GM20431 (cell line): ENCODE measurements around the gene ECD.
"Not testable (repeated sequence)": the region's sequence is repeated elsewhere in the genome, so short reads cannot be mapped to it uniquely, and the experiment has no call there.

Experiments
- in situ Hi-C: fragments of 300-500 bp; cut with MseI, MboI; formaldehyde crosslinking; loops from one replicate; pipeline ENCODE4 v1.15.0; 2020; ENCODE audit warnings: low sequenced_read_pairs; ENCODE audit not compliant: unreplicated experiment

The ECD gene

DNA sequence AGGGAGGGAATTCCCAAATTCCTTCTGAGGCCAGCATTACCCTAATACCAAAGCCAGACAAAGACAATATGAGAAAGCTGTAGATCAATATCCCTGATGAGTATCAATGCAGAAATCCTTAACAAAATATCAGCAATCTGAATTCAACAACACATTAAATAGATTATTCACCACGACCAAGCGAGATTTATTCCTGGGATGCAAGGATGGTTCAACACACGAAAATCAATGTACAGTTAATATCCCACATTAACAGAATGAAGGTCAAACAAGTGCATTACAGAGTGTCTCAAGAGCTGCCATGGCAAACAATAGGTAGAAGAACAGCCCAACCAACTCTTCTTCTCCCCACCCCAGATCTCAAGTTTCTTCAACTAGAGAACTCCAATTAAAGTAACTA, 6.1 kb downstream of the ECD start:
- in situ Hi-C loops: no loop called here

DNA sequence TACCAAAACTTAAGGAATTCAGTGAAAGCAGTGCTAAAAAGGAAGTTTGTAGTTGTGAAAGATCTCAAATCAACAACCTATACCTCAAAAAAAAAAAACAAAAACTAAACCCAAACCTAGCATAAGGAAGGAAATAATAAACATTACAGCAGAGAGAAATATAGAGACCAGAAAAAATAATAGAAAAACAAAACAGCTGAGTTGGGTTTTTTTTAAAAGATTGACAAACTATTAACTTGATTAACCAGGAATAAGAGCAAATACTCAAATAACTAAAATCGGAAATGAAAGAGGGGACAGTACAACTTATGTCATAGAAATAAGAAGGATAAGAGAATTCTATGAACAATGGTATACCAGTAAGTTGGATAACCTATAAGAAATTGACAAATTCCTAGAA, 6.7 kb downstream of the ECD start:
- in situ Hi-C loops: no loop called here

DNA sequence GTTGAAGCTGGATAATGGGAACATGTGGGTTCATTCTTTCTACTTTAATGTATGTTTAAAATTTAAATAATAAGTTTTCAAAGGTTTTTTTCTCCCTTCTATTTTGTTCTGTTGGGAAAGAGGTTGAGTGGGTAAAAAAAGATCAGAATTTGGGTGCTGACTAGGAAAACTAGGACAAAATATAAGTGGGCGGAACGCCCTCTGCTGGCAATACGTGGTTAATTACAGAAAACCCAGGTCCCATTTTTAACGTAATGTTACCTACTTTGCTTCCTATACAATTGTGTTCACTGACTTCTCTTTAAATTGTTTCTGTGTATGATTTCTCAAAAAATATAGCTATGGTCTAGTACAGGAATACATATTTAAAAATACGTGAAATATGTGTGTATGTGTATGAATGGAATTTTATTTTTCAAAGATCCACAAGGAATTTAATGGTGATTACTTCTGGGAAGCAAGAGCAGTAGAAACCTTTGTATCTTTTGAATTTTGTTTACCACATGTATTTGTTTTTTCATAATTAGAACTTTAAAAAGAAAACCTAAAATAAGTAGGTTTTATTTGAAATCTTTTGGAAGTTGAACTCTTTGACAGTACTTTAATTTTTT, 8.7 kb downstream of the ECD start:
- in situ Hi-C loops: no loop called here

DNA sequence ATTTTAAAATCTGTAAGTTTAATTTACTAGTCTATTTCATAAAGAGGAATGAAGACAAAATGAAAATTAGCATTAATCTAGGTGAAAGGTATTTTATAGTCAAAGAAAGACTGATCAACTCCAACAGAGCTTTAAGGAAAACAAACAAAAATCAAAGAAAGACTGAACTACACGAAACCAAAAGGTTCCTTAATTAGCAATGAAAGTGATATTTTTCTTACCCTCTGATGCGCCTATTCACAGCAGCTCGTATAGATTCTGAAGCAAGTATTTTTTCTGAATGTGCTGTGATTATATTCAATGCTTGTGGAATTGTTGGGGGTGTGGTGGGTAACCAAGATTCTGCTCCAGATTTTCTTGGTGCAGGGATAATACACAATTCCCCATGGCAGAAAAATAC, 11.8 kb downstream of the ECD start:
- in situ Hi-C loops: no loop called here

DNA sequence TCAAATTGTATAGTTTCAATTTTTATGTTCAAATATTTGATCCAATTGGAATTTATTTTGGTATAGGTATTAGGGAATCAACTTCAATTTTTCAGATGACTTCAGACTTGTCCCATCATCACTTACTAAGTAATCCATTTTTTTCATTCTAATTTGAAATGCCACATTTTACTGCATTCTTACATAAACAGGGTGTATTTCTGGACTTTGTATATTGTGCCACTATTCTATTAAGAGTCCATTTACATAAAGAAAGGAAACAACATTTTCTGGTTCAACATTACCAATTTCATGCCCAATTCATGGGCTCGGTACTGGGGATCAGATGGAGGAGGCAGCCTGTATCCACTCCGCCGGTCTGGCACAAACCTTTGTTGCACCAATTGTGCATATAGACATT, 15.8 kb downstream of the ECD start:
- in situ Hi-C loops: no loop called here

DNA sequence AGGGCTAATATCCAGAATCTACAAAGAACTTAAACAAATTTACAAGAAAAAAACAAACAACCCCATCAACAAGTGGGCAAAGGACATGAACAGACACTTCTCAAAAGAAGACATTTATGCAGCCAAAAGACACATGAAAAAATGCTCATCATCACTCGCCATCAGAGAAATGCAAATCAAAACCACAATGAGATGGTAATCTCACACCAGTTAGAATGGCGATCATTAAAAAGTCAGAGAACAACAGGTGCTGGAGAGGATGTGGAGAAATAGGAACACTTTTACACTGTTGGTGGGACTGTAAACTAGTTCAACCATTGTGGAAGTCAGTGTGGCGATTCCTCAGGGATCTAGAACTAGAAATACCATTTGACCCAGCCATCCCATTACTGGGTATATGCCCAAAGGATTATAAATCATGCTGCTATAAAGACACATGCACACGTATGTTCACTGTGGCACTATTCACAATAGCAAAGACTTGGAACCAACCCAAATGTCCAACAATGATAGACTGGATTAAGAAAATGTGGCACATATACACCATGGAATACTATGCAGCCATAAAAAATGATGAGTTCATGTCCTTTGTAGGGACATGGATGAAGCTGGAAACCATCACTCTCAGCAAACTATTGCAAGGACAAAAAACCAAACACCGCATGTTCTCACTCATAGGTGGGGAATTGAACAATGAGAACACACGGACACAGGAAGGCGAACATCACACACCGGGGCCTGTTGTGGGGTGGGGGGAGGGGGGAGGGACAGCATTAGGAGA, 17.0 kb downstream of the ECD start:
- in situ Hi-C loops: not testable (repeated sequence)

DNA sequence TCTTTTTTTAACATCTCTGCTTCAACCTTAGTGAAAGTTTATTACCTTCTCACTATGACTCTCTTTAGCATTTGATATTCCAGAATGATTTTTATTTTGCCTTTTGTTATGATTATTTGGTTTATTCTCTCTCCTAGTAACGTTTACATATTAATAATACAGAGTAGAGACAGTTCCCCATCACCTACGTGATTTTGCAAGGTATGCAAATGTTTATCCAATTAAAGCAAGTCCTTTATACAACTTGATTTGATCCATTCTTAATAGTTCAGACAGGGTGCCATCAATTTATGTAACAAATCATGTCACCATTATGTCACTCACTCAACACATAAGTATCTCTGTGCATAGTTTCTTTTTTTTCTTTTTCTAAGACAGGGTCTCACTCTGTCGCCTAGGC, 26.2 kb downstream of the ECD start:
- in situ Hi-C loops: no loop called here

DNA sequence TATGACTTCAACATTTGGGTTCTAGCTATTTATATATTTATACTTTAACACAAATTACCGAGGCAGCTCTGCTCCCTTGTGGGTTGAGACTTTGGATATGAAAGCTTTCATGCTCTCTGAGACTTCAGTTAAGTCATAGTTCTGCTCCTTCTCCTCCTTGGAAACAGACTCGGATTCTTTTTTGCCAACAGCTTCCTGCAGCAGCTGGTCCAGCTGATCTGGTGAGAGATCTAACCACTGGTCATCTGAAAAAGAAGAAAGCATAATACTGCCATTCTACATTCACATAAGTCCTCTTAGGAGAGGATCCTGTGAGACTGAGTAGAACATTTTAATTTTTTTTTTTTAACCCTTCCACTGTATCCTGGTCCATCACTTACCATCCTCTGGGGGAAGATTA, 28.6 kb downstream of the ECD start:
- in situ Hi-C loops: no loop called here

DNA sequence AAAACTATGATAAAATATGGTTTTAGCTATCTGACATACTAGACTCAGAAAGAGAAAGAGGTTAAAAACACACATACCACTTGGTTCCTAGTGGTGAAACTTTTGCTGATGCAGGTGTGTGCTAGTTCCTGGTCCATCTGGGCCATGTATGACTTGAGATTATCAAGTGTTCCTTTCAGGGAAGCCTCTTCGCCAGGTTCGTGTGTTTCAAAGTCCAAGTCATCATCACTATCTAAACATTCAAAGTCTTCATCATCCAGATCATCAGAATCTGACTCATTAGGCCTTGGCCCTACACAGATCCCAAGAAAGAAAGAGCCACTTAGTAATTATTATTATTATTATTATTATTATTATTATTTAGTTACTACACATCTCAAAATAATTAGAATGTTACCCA, 31.2 kb downstream of the ECD start:
- in situ Hi-C loops: no loop called here

DNA sequence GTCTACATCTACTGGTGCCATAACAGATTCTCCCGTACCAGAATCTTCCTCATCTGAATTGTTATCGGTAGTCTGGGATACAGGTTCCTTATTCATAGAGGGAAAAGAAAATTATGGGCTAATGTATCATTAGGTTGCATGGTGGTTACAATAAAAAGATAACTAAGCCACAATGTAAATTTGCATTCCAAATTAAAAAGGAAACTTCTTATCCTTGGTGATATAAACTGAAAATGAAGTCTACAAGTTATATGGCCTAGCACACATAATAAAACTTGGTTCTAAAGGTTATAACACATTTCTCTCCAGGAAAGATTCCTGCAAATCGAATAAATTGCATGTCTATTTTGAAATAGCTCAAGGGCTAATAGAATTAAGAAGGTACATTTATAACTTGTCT, 33.1 kb downstream of the ECD start:
- in situ Hi-C loops: no loop called here

DNA sequence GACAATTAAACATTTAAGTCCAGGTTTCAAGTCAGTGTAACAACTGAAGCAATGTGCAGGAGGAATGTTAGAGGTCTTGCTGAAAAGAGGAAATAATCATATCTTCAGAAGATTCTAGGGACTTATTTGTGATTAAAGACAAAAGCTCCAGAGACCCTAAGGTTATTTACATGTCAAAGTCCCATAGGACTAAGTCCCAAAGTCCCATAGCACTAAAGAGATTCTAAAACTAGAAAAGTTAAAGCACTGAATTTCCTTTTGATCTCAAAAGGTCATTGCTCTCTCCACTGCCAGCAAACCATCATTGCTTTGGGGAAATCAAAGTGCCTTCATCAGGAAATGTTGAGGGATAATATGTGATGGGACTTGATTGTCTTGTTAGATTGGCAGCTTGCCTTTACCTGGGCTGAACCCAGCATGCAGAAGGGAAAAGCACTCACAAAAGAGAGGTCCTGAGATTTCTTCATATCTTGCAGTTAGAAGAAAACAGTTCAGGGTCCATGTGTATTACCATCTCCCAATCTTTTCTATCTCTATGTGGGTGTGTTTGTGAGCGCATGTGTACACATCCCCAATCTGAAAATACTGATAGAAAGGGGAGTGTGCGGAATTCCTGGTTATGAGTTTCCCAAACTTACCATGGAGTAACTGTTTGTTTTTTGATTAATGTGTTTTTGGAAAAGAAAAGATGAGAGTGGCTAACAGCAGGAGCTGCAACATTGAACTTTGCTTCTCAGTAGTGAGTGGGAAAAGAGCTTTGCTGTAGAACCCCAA, 35.7 kb downstream of the ECD start:
- in situ Hi-C loops: no loop called here

DNA sequence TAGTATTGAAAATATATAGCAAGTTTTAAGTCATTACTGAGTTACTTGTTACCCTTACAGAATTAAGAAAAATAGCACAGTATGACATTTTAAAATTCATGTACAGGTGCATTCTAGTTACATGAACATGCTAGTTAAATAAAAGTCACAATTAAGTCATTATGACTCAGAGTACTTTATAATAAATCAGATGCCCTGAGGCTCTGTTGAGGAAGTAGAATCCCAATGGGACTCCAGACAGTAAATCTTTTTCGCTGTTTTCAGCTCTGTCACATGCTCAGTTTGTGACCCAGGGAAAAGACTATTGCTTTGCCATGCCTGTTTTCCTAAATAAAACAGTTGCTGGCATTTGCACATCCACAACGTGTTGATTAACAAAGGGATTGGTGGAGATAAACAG, 36.5 kb downstream of the ECD start:
- in situ Hi-C loops: no loop called here

DNA sequence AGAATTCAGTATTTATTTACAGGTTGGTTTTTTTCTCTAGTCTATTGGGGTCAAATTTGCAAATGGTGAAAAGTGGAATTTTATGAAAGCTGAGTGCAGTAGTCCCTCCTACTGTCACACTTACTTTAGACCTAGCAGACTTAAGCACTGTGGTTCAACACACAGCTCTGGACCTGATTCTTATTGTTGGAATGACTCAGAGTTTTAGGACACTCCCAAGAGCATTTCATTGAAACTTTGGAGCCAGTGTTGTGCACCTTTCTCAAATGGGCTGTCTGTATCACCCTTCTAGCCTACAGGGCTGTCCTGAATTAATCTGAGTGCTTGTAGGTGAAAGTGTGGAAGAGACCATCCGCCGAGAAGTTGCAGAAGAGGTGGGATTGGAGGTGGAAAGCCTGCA, 41.5 kb downstream of the ECD start:
- in situ Hi-C loops: no loop called here

DNA sequence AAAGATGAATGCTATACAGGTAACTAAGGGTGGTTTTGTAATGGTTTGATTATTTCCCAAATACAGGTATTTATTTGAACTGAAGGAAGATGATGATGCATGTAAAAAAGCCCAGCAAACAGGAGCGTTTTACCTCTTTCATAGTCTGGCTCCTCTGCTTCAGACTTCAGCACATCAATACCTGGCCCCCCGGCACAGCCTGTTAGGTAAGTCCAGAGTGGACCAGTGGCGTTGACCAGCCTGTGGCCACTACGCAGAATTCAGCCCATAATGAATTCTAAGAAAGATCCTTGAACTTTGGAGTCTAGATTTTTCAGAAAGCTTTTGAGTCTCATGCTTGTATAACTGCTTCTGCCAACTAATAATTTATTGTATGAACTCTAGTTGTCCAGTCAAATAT, 47.9 kb downstream of the ECD start:
- in situ Hi-C loops: no loop called here

DNA sequence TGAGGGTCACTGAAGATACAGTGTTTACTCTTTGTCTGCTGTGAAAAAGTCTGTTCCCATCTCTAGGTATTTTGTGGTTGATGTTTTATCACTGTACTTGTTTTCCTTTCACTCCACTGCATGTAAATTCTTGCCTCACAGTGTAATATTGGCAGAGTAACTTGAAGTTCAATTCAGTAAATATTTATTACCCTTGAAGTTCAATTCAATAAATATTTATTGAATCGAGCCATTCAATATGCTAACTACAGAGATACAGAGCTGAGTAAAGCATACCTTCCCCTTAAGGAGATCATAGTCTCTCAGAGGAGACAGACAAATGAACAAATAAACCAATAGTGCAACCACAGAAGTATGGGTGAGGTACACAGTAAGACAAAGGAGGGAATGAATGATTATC, 48.4 kb downstream of the ECD start:
- in situ Hi-C loops: no loop called here

DNA sequence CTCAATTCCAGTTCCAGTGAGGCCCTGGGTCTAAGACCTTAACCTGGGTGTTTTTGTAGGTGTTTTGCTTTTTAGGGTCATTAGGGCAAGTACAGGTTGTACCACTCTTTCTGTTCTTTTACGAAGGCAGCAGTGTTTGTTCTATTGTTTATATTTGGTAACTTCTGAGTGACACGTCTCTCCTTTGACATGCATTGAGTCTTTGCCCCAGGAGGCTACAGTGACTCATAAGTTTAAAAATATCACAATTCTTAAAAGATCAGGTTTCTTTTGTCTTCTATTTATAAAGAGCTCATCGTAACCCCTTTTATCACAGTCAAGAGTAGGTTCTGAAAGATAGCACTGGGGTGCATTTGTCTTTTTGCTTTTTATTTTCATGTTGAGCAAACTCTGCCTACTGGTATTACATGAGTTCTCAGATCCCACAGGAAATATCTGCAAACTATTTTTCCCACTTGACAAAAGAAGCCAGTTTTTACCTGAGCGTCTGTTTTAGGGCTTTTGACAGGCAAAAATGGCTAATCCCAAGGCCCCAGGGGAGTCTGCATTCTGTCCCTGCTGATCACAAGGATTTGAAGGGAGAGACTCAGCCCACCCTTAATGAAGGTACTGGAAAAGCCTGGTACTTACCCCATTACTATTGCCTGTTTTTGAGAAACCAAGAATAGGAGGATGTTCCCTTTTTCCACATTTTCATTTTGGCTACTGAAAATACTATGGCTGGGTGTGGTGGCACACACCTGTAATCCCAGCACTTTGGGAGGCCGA, 49.6 kb downstream of the ECD start:
- in situ Hi-C loops: no loop called here

DNA sequence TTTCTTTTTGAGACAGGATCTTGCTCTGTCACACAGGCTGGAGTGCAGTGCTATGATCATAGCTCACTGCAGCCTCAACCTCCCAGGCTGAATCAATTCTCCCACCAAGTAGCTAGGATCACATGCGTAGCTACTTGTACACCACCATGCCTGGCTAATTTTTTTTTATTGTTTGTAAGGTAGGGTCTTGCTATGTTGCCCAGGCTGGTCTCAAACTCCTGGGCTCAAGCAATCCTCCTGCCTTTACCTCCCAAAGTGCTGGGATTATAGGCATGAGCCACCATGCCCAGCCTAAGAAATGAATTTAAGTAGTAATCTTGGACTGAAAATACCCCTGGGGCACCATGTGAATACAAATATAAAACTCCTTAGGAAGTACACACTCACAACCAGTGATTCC, 51.8 kb downstream of the ECD start:
- in situ Hi-C loops: no loop called here

DNA sequence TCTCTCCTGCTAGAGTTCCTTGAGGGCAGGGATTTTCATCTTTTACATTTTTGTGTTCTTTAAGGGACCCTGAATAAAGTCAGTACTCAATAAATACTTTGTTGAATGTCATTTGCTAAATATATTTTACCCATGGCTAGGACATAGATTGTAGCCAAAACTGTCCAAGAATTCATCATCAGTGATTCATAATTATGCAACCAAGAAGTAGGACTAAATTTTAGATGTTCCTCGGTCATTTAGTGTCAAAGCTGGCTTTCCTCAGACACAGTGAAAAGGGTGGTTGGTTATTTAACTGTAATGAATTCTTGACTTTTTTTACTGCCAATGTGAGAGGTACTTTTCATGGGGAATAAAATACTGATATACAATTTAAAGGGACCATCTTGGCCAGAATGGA, 54.3 kb downstream of the ECD start:
- in situ Hi-C loops: no loop called here

DNA sequence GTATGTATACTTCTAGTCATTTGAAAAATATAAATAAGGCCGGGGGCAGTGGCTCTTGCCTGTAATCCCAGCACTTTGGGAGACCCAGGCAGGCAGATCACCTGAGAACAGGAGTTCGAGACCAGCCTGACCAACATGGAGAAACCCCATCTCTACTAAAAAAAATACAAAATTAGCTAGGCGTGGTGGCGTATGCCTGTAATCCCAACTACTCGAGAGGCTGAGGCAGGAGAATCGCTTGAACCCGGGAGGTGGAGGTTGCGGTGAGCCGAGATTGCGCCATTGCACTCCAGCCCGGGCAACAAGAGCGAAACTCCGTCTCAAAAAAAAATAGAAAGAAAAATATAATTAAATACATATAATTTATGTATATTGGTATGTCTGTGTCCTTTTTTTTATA, 55.8 kb downstream of the ECD start:
- in situ Hi-C loops: not testable (repeated sequence)

DNA sequence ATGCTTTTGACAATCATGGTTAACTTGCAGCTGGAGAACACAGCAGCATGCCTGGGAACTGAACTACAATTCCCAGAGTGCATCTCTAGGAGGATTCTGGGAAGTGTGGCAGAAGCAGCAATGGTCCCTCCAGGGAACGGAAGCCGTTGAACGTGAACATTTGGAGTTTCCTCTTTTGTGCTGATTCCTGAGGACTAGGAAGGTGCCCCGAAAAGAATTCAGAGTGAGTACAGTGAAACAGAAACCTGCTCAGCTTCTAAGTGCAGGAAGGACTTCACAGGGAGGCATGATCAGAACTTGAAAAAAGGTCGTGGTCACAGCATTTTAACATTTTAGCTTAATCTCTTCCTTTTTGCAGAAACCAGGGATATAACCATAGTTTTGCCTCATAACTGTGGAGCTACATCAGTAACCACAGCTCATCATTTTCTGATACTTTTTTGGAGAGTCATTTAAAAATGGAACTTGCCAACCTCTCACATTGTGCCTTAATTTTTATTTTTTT, 57.4 kb downstream of the ECD start, which contains the start of gene NUDT13:
NUDT13 (plus strand) TSS at position 111 of the 505 bp plus-strand sequence. CDS start 3,911 bp downstream, outside the sequence.
- in situ Hi-C loops: no loop called here
